ENCODE data around the gene ZCCHC8. TPM values are rescaled to one million over a fixed set of nuclear protein-coding genes. Genes with fewer than 3 reads are reported as not detected.

ZCCHC8 gene
- total RNA-seq, 1 experiment from 2014 or later, result 40.4 TPM

GRCh38 chr12:122533856-122534255 lies 33.1 kb upstream of the ZCCHC8 start:
- ChIA-PET POLR2A (ENCODE audit: low non-redundant PET) (no interaction called here), CTCF (no interaction called here)
- TF ChIP-seq, protein P1, sequence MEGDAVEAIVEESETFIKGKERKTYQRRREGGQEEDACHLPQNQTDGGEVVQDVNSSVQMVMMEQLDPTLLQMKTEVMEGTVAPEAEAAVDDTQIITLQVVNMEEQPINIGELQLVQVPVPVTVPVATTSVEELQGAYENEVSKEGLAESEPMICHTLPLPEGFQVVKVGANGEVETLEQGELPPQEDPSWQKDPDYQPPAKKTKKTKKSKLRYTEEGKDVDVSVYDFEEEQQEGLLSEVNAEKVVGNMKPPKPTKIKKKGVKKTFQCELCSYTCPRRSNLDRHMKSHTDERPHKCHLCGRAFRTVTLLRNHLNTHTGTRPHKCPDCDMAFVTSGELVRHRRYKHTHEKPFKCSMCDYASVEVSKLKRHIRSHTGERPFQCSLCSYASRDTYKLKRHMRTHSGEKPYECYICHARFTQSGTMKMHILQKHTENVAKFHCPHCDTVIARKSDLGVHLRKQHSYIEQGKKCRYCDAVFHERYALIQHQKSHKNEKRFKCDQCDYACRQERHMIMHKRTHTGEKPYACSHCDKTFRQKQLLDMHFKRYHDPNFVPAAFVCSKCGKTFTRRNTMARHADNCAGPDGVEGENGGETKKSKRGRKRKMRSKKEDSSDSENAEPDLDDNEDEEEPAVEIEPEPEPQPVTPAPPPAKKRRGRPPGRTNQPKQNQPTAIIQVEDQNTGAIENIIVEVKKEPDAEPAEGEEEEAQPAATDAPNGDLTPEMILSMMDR (conservative IDR thresholded peaks at IDR 0.05; ENCODE audit: low read depth, low read length), result no peak
- TF ChIP-seq EZH2 (IDR thresholded peaks at IDR 0.05; ENCODE audit: borderline replicate concordance, low read depth, low read length, poor library complexity, severe bottlenecking), result no peak
- peaks cover 72% of the 10 kb centered on the region for H3K36me3 ChIP-seq (ENCODE audit: insufficient read depth, low read length, poor library complexity, severe bottlenecking)
- no peak overlapping the region for H3K4me3 ChIP-seq (ENCODE audit: low read depth, low read length, poor library complexity, severe bottlenecking)
- no TSS peak for BruUV-seq (replicated peaks)
- H3K27me3 ChIP-seq (replicated peaks; ENCODE audit: insufficient read depth, low read depth, low read length, poor library complexity), result no peaks in the 10 kb centered on the region
- no peak for DNase-seq (ENCODE audit: low spot score)
- no peak overlapping the region for H3K27ac ChIP-seq (ENCODE audit: low read depth, low read length, poor library complexity, severe bottlenecking)
- no peaks in the 10 kb centered on the region for H3K4me1 ChIP-seq (ENCODE audit: insufficient read depth, low read length, poor library complexity, severe bottlenecking)
- intact Hi-C loops (cut with micrococcal nuclease; ENCODE audit: unreplicated experiment), result no loop called here
- H3K9me3 ChIP-seq (ENCODE audit: low read depth, low read length, poor library complexity, severe bottlenecking), result no peaks in the 10 kb centered on the region

GRCh38 chr12:122528992-122529391 lies 28.3 kb upstream of the ZCCHC8 start:
- no peak for TF ChIP-seq EZH2 (IDR thresholded peaks at IDR 0.05; ENCODE audit: borderline replicate concordance, low read depth, low read length, poor library complexity, severe bottlenecking)
- TF ChIP-seq, protein P1 (conservative IDR thresholded peaks at IDR 0.05; ENCODE audit: low read depth, low read length), result no peak
- POLR2A ChIA-PET (ENCODE audit: low non-redundant PET), result interaction anchor here (0.7 kb wide), 1 partner anchor 159 kb away, joined by 3 read pairs; no protein-coding TSS in a partner anchor
- CTCF ChIA-PET, result no interaction called here
- Histone ChIP-seq H3K4me1 (ENCODE audit: insufficient read depth, low read length, poor library complexity, severe bottlenecking) (peaks cover 11% of the 10 kb centered on the region), H3K9me3 (ENCODE audit: low read depth, low read length, poor library complexity, severe bottlenecking) (no peaks in the 10 kb centered on the region), H3K4me3 (ENCODE audit: low read depth, low read length, poor library complexity, severe bottlenecking) (no peak overlapping the region), H3K27me3 (replicated peaks; ENCODE audit: insufficient read depth, low read depth, low read length, poor library complexity) (no peaks in the 10 kb centered on the region), H3K36me3 (ENCODE audit: insufficient read depth, low read length, poor library complexity, severe bottlenecking) (peaks cover 47% of the 10 kb centered on the region), H3K27ac (ENCODE audit: low read depth, low read length, poor library complexity, severe bottlenecking) (no peak overlapping the region)
- intact Hi-C loops (cut with micrococcal nuclease; ENCODE audit: unreplicated experiment), result loop anchor here (5.0 kb wide), 1 partner anchor 223 kb away; the partner anchor contains the start of gene DENR
- no peak for DNase-seq (ENCODE audit: low spot score)
- BruUV-seq (replicated peaks), result no TSS peak

DNA sequence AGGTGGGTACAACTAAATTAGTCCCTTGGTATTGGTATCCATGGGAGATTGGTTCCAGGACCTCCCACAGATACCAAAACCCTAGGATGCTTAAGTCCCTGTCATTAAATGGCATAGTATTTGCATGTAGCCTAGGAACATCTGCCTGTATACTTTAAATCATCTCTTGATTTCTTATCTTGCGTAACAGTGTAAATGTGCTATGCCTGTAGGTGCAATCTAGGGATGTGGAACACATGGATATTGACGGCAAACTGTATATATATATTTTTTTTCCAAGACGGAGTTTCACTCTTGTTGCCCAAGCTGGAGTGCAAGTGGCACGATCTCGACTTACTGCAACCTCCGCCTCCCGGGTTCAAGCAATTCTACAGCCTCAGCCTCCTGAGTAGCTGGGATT lies 27.9 kb upstream of the ZCCHC8 start:
- H3K27ac ChIP-seq (ENCODE audit: low read depth, low read length, poor library complexity, severe bottlenecking), result peak overlapping the region; percentile 97
- CTCF ChIA-PET, result no interaction called here

More for the DNA sequence above, 27.9 kb upstream of the ZCCHC8 start:
- Histone ChIP-seq H3K36me3 (ENCODE audit: insufficient read depth, low read length, poor library complexity, severe bottlenecking) (peaks cover 46% of the 10 kb centered on the region), H3K4me3 (ENCODE audit: low read depth, low read length, poor library complexity, severe bottlenecking) (peak overlapping the region; percentile 77), H3K4me1 (ENCODE audit: insufficient read depth, low read length, poor library complexity, severe bottlenecking) (peaks cover 15% of the 10 kb centered on the region), H3K9me3 (ENCODE audit: low read depth, low read length, poor library complexity, severe bottlenecking) (no peaks in the 10 kb centered on the region), H3K27me3 (replicated peaks; ENCODE audit: insufficient read depth, low read depth, low read length, poor library complexity) (no peaks in the 10 kb centered on the region)
- no TSS peak for BruUV-seq (replicated peaks)
- POLR2A ChIA-PET (ENCODE audit: low non-redundant PET), result no interaction called here
- intact Hi-C loops (cut with micrococcal nuclease; ENCODE audit: unreplicated experiment), result loop anchor here (5.0 kb wide), 1 partner anchor 224 kb away; the partner anchor contains the start of gene DENR
- TF ChIP-seq, protein P1 (conservative IDR thresholded peaks at IDR 0.05; ENCODE audit: low read depth, low read length), result no peak
- no peak for TF ChIP-seq EZH2 (IDR thresholded peaks at IDR 0.05; ENCODE audit: borderline replicate concordance, low read depth, low read length, poor library complexity, severe bottlenecking)
- no peak for DNase-seq (ENCODE audit: low spot score)
